GM18507 (cell line): ENCODE results near the gene CYTH3.
"Not testable (repeated sequence)": the region's sequence is repeated elsewhere in the genome, so short reads cannot be mapped to it uniquely, and the experiment has no call there.

Experiments
- DNase-seq: peaks from one replicate; pipeline ENCODE4 v3.0.0; 2011; ENCODE audit warnings: low read depth; ENCODE audit not compliant: insufficient read length; ENCODE audit errors: extremely low spot score
- FAIRE-seq: peaks from 2 replicates; lab custom pipeline; 2011; peaks lifted over from hg19 to GRCh38; lab: Jason Lieb, UNC

The CYTH3 gene

DNA sequence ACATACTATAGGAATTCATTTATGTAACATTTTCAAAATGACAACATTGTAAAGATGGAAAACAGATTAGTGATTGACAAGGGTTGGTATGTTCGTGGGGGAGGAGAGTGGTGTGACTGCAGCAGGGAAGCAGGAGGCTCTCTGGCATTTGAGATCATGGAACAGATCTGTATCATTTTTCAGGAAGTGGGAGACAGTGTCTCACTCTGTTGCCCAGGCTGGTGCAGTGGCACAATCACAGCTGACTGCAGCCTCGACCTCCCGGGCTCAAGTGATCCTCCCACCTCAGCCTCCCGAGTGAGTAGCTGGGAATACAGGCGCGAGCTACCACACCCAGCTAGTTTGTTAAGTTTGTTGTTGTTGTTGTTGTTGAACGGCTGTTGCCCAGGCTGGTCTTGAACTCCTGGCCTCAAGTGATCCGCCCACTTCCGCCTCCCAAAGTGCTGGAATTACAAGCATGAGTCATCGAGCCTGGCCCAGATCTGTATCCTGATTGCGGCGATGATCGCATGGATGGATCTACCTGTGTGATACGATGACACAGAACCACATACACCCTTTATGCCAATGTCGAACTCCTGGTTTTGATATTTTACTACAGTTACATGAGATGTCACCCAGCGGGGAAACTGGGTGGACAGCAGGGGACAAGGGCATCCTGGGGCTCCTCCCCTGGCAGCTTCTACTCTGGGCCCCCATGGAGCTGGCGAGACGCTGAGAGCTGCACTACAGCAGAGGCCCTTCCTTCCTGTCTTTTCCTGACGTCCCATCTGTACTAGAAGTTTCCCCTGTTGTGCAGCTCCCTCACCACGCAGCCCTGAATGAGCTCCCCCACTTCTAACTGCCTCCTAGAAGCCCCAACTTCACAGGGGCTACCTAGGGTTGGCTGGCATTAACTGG is 12.3 kb upstream of the CYTH3 start:
- no peak for FAIRE-seq

GRCh38 chr7:6284055-6284400 is 11.6 kb upstream of the CYTH3 start:
- DNase-seq (no peak), FAIRE-seq (no peak)

More for the DNA sequence above, 12.3 kb upstream of the CYTH3 start:
- no peak for DNase-seq

GRCh38 chr7:6283391-6284054 is 11.1 kb upstream of the CYTH3 start:
- not testable (repeated sequence) for FAIRE-seq, DNase-seq

DNA sequence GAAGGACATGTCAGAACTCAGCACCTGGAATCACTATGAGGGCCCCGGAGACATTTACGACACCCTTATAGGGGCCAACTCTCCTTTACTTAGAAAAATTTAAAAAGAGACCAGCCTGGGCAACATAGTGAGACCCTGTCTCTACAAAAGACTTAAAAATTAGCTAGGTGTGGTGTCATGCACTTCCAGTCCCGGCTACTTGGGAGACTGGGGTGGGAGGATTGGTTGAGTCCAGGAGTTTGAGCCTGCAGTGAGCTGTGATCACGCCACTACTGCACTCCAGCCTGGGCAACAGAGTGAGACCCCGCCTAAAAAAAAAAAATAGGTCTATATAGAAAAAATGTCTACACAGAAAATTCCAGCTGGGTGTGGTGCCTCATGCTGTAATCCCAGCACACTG is 7.5 kb upstream of the CYTH3 start:
- DNase-seq, result no peak
- no peak for FAIRE-seq

DNA sequence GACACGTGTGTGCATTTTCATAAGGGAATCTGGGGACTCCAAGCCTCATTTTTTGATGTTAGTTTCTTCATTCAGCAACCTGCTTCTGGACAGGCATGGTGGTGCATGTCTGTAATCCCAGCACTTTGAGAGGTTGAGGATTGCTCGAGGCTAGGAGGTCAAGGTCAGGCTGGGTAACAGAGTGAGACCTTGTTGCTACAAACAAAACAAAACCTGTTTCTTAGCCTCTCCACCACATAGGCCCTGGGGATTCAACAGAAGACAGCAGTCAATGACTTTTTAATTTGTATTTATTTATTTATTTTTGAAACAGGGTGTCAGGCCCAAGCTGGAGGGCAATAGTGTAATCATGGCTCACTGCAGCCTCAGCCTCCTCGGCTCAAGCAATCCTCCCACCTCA is 6.9 kb upstream of the CYTH3 start:
- no peak for DNase-seq
- FAIRE-seq, result no peak

DNA sequence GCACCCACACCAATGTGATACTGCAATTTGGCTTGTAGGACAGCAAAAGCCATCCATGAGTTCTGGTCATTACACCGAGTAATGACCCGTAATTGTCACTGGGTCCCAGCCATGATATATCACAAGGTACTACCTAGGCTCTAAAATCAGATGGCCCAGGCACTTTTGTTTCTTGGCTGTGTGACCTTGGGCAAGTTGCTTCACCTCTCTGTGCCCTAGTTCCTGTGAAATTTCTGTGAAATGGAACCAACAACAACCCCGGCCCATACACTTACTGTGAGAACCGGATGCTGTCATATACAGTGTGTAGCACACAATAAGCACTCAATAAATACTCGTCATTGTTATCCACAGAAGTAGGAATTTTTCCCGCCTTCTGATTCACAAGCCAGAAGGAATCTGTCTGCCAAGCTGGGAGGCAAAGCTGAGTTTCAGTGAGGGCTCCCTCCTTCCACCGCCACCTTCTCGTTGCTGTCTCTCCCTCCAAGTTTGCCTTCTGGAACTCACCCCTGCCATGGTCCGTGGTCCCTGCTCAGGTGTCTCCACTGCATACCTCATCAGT is 6.4 kb upstream of the CYTH3 start:
- no peak for DNase-seq
- no peak for FAIRE-seq

GRCh38 chr7:6277476-6277875 is 5.1 kb upstream of the CYTH3 start:
- DNase-seq (no peak), FAIRE-seq (no peak)

DNA sequence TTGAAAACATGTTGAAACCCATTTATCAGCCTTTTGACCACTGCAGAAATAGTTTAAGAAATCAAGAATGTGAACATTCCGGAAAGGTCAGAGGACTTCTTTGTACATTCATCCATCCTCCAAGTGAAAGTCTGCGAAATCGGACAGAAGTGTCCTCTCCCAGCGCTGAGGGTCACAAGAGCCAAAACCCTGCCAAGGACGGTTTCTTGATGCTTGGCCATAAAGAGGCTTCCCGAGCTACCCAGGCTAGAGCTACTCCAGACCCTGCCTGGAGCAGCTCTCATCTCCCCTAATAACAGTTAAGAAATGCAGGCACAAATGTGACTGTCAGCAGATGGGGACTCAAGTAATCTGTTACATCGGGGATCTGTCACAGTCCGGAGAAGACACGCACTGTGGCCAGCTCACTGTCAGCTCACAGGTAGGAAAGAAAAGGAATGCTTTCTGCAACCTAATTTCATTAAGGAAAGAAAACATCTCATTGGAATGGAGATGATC is 4.5 kb upstream of the CYTH3 start:
- no peak for FAIRE-seq
- no peak for DNase-seq

- FAIRE-seq, result no peak
Measured at GRCh38 chr7:6274743-6275142, 2.3 kb upstream of the CYTH3 start.

GRCh38 chr7:6273917-6274630 is 1.6 kb upstream of the CYTH3 start:
- FAIRE-seq (no peak), DNase-seq (no peak)

More at GRCh38 chr7:6274743-6275142, 2.3 kb upstream of the CYTH3 start:
- no peak for DNase-seq

- no peak for FAIRE-seq
- DNase-seq, result no peak
Measured at GRCh38 chr7:6273380-6273837, 985 bp upstream of the CYTH3 start.

DNA sequence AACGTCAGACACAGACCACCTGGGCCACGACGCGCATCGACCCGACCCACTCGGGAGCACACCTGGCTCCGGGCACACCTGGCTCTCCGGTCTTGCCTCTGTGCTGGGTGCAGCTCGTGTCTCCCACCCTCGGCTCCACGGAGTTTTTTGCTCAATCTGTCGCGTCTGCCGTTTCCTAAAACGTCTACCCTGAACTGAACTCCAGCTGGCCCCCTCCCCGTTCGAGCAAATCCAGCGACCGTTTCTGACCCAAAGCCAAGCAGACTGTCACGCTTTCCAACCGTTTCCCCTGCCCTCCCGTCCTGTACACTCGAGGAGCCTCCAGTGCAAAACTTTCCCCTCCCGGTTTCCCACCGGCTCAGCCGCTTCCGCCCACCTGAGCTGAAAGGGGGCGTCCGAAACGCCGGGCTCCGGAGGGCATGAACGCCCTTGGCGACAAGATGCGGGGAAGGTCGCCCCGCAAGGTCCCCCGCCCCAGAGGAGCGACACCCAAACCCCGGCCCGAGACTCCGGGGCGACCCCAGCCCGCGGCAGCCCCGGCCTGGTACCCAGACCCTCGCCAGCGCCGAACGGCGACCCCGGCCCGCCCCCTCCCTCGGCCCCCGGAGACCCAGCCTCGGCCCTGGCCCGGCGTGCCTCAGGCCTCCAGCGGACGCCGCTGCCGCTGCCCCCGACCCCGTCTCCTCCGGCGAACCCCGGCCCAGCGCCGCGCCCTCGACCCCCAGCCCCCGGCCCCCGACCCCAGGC is 557 bp downstream of the CYTH3 start:
- DNase-seq, result no peak
- FAIRE-seq, result no peak

- FAIRE-seq, result no peak
- DNase-seq, result no peak
Measured at GRCh38 chr7:6271060-6271658, 1.3 kb downstream of the CYTH3 start.

- DNase-seq, result no peak
- no peak for FAIRE-seq
Measured at GRCh38 chr7:6269527-6269926, 2.9 kb downstream of the CYTH3 start.

- no peak for FAIRE-seq
- DNase-seq, result no peak
Measured at GRCh38 chr7:6268907-6269306, 3.5 kb downstream of the CYTH3 start.

GRCh38 chr7:6268023-6268900 is 4.2 kb downstream of the CYTH3 start:
- no peak for FAIRE-seq
- DNase-seq, result no peak

GRCh38 chr7:6266699-6267098 is 5.7 kb downstream of the CYTH3 start:
- DNase-seq (no peak), FAIRE-seq (no peak)

DNA sequence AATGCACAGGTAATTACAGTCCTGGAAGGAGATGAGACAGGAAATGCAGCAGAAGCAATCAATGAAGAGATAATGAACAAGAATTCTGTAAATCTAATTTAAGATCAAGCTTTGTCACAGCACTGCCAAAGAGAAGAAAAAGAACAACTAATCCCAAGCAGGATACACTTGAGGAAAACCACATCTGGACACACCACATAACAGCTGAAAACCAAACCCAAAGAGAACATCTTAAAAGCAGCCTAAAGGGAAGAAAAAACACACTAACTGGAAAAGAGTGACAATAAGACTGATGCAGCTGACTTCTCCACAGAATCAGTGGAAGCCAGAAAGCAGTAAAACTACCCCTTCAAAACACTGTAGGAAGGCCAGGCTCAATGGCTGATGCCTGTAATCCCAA is 10.2 kb downstream of the CYTH3 start:
- DNase-seq (no peak), FAIRE-seq (peak; percentile 36)
